ENCODE measurements around the gene ALG12.

- TF ChIP-seq ATF2 (CRISPR knock-in tag; IDR thresholded peaks at IDR 0.05; ENCODE audit: borderline replicate concordance, low read depth), result no peak
- TF ChIP-seq E2F1 (CRISPR knock-in tag; IDR thresholded peaks at IDR 0.05), result no peak
- no peak for TF ChIP-seq MYBL2 (CRISPR knock-in tag; IDR thresholded peaks at IDR 0.05)
- TF ChIP-seq CTCF (IDR thresholded peaks at IDR 0.05), result no peak
- TF ChIP-seq ZNF219 (CRISPR knock-in tag; IDR thresholded peaks at IDR 0.05; ENCODE audit: borderline replicate concordance), result no peak
- no peak for TF ChIP-seq ZNF512 (CRISPR knock-in tag; IDR thresholded peaks at IDR 0.05; ENCODE audit: borderline replicate concordance)
Measured at GRCh38 chr22:49903322-49904039, 14.8 kb downstream of the ALG12 start.

Data from WTC11 (cell line).